HFFc6 (cell line): Measurements from ENCODE around the gene TTC36. TPM values are rescaled to one million over a fixed set of nuclear protein-coding genes. Genes with fewer than 3 reads are reported as not detected.
"Not testable (repeated sequence)": the region's sequence is repeated elsewhere in the genome, so short reads cannot be mapped to it uniquely, and the experiment has no call there.

Experiments used
- DNase-seq: peaks from one replicate; pipeline ENCODE4 v3.0.0-alpha.2; 2018
- H3K27ac Mint-ChIP-seq: 2 replicates; pipeline ENCODE4 v1.8.0; 2020; ENCODE audit warnings: mild to moderate bottlenecking, mixed read lengths
- H3K27me3 Mint-ChIP-seq: 2 replicates; pipeline ENCODE4 v1.8.0; 2021; ENCODE audit warnings: mild to moderate bottlenecking, moderate library complexity, mixed read lengths; ENCODE audit not compliant: insufficient read depth
- H3K36me3 Mint-ChIP-seq: 2 replicates; pipeline ENCODE4 v1.8.0; 2021; ENCODE audit warnings: low read depth, mixed read lengths
- H3K4me1 Mint-ChIP-seq: 2 replicates; pipeline ENCODE4 v1.8.0; 2020; ENCODE audit warnings: low read depth, mixed read lengths
- H3K4me3 Mint-ChIP-seq: 2 replicates; pipeline ENCODE4 v1.8.0; 2020; ENCODE audit warnings: mild to moderate bottlenecking, moderate library complexity, mixed read lengths
- H3K9me3 Mint-ChIP-seq: 2 replicates; pipeline ENCODE4 v1.8.0; 2020; ENCODE audit warnings: mild to moderate bottlenecking, mixed read lengths
- total RNA-seq, 6 experiments: library from RNA; stranded (reverse); fragmentation: NEBNext Ultra II Directional; extraction: Animal tissue kit (Norgen Biotek cat#: 25700); gene quantifications; 2 replicates in 1 of 6; 3 replicates in 5 of 6; pipeline ENCODE4 v1.2.3, GENCODE V29; 2021
- TF ChIP-seq, protein P1 (sequence below): fragments of 200-600 bp; sonication (generic); IDR thresholded peaks from 2 replicates; pipeline ENCODE4 v1.5.0; 2021; ENCODE audit warnings: antibody characterized with exemption, mild to moderate bottlenecking

The TTC36 gene
- total RNA-seq, 6 experiments from 2014 or later: 0.25 to 0.88 (median 0.52) TPM; not detected in 1

- TF ChIP-seq, protein P1, sequence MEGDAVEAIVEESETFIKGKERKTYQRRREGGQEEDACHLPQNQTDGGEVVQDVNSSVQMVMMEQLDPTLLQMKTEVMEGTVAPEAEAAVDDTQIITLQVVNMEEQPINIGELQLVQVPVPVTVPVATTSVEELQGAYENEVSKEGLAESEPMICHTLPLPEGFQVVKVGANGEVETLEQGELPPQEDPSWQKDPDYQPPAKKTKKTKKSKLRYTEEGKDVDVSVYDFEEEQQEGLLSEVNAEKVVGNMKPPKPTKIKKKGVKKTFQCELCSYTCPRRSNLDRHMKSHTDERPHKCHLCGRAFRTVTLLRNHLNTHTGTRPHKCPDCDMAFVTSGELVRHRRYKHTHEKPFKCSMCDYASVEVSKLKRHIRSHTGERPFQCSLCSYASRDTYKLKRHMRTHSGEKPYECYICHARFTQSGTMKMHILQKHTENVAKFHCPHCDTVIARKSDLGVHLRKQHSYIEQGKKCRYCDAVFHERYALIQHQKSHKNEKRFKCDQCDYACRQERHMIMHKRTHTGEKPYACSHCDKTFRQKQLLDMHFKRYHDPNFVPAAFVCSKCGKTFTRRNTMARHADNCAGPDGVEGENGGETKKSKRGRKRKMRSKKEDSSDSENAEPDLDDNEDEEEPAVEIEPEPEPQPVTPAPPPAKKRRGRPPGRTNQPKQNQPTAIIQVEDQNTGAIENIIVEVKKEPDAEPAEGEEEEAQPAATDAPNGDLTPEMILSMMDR: peak; percentile 11; the same call in 1 of the 2 replicates
- Mint-ChIP-seq H3K27ac (peak within 1 kb of the TSS; percentile 97), H3K27me3 (no peaks in the 10 kb centered on the region; the same call in 1 of the 2 replicates), H3K36me3 (peaks cover 30% of the 10 kb centered on the region), H3K4me3 (peak within 1 kb of the TSS; percentile 94), H3K9me3 (no peaks in the 10 kb centered on the region), H3K4me1 (peaks cover 40% of the 10 kb centered on the region)
- DNase-seq: peak; percentile 42
Observed at GRCh38 chr11:118572061-118572980, 45.0 kb downstream of the TTC36 start, which contains the start of gene ARCN1. TSS of gene ARCN1 (plus strand) at chr11:118572409. CDS start at chr11:118572548, 139 bp downstream.

GRCh38 chr11:118572981-118573550 is 45.8 kb downstream of the TTC36 start:
- no peaks in the 10 kb centered on the region; the same call in 1 of the 2 replicates for H3K27me3 Mint-ChIP-seq
- TF ChIP-seq, protein P1: no peak
- H3K27ac Mint-ChIP-seq: peak overlapping the region; percentile 97
- DNase-seq: peak; percentile 49
- peaks cover 45% of the 10 kb centered on the region for H3K4me1 Mint-ChIP-seq
- H3K9me3 Mint-ChIP-seq: no peaks in the 10 kb centered on the region
- peaks cover 30% of the 10 kb centered on the region for H3K36me3 Mint-ChIP-seq
- peak overlapping the region; percentile 94 for H3K4me3 Mint-ChIP-seq

DNA sequence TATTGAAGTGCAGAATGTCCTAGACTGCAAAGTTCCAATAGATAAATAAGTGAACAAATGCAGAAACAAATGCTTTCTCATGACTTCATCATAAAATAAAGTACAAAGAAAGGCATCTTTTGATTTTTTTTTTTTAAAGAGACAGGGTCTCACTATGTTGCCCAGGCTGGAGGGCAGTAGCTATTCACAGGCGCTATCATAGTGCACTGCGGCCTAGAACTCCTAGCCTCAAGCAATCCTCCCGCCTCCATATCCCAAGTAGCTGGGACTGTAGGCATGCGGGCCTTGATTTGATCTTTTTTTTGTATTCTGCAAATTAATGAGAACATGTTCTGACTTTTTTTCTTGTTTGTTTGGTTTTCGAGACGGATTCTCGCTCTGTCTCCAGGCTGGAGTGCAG is 47.4 kb downstream of the TTC36 start:
- Mint-ChIP-seq H3K36me3 (peaks cover 30% of the 10 kb centered on the region), H3K27ac (no peak overlapping the region), H3K4me1 (peaks cover 59% of the 10 kb centered on the region), H3K4me3 (peak overlapping the region; percentile 94), H3K27me3 (no peaks in the 10 kb centered on the region; the same call in 1 of the 2 replicates), H3K9me3 (no peaks in the 10 kb centered on the region)
- no peak for DNase-seq
- TF ChIP-seq, protein P1: no peak

GRCh38 chr11:118577995-118578394 is 50.7 kb downstream of the TTC36 start:
- Mint-ChIP-seq H3K4me1 (peaks cover 56% of the 10 kb centered on the region), H3K36me3 (peaks cover 33% of the 10 kb centered on the region)
- not testable (repeated sequence) for H3K9me3 Mint-ChIP-seq, H3K4me3 Mint-ChIP-seq, H3K27me3 Mint-ChIP-seq, H3K27ac Mint-ChIP-seq, DNase-seq

Other genes starting within 250 kb of the TTC36 start
- gene CD3E, start 222.7 kb upstream of the TTC36 start, total RNA-seq: not detected
- not detected for gene CD3D, start 184.8 kb upstream of the TTC36 start, total RNA-seq
- not detected for gene CD3G, start 183.1 kb upstream of the TTC36 start, total RNA-seq
- 10 to 100 TPM; 46.2 to 62.7 (median 54.1) TPM for gene UBE4A, start 167.9 kb upstream of the TTC36 start, total RNA-seq
- gene ATP5MG, start 125.9 kb upstream of the TTC36 start, total RNA-seq: 100 to 1,000 TPM; 196 to 275 (median 223) TPM
- gene KMT2A, start 91.0 kb upstream of the TTC36 start, total RNA-seq: 10 to 100 TPM; 29.3 to 39.3 (median 34.4) TPM
- 10 to 100 TPM; 10.8 to 17.1 (median 14.0) TPM for gene TMEM25, start 3.7 kb downstream of the TTC36 start, total RNA-seq
- 10 to 100 TPM; 17.3 to 22.4 (median 20.2) TPM for gene IFT46, start 38.5 kb downstream of the TTC36 start, total RNA-seq
- 100 to 1,000 TPM; 271 to 331 (median 319) TPM for gene ARCN1, start 44.9 kb downstream of the TTC36 start, total RNA-seq
- gene PHLDB1, start 80.1 kb downstream of the TTC36 start, total RNA-seq: 100 to 1,000 TPM; 106 to 121 (median 114) TPM
- under 1 TPM in 1 of 6 experiments, not detected in 5; 0.07 TPM for gene TREH, start 152.2 kb downstream of the TTC36 start, total RNA-seq